Renal cortex interstitium (tissue), 15 donors: ENCODE data around the gene PKIB. TPM values are rescaled to one million over a fixed set of nuclear protein-coding genes. Genes with fewer than 3 reads are reported as not detected.
"Not testable (repeated sequence)": the region's sequence is repeated elsewhere in the genome, so short reads cannot be mapped to it uniquely, and the experiment has no call there.

Experiments used
- DNase-seq, 11 donors: peaks; one replicate each; pipeline ENCODE4 v3.0.0-alpha.2; 2013; ENCODE audit warnings: low read depth in 9 of 11, low spot score in 4 of 11; ENCODE audit errors: extremely low read depth in 1 of 11
- long read RNA-seq, 16 experiments: transcript quantifications; one replicate each; lab custom pipeline, GENCODE V29; 2026
- polyA plus RNA-seq, 3 donors: library from polyadenylated mRNA; unstranded; fragments of 120-200 nt; gene quantifications; one replicate each; pipeline ENCODE4 v1.2.1, GENCODE V29; 2013; ENCODE audit not compliant: insufficient read length in 3 of 3

The PKIB gene, protein sequence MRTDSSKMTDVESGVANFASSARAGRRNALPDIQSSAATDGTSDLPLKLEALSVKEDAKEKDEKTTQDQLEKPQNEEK
- 1 to 10 TPM; 1.7 to 2.3 (median 2.3) TPM for polyA plus RNA-seq
- long read RNA-seq, donor 1 = 0 reads
- long read RNA-seq, donor 2 = 0 reads
- long read RNA-seq, donor 3, partial matches to known transcripts = 0 of 1 reads
- long read RNA-seq, donor 3, other reads (novel, unspliced or antisense) = 0 of 1 reads
- long read RNA-seq, donor 4 = 0 reads
- long read RNA-seq, donor 5 = 0 reads
- long read RNA-seq, donor 6 = 0 reads
- long read RNA-seq, donor 7, partial matches to known transcripts = 0 of 1 reads
- long read RNA-seq, donor 7, other reads (novel, unspliced or antisense) = 0 of 1 reads
- long read RNA-seq, donor 8 = 0 reads
- long read RNA-seq, donor 9 = 0 reads
- long read RNA-seq, donor 10 = 0 reads
- long read RNA-seq, donor 11 = 0 reads
- long read RNA-seq, donor 12 = 0 reads
- long read RNA-seq, donor 13 = 0 reads
- long read RNA-seq, donor 14, partial matches to known transcripts = 0 of 1 reads
- long read RNA-seq, donor 14, other reads (novel, unspliced or antisense) = 0 of 1 reads
- long read RNA-seq, donor 15 = 0 reads
- long read RNA-seq, donor 16, partial matches to known transcripts = 0 of 2 reads
- long read RNA-seq, donor 16, other reads (novel, unspliced or antisense) = 0 of 2 reads

- DNase-seq = peak in 10 of 11 donors; percentile 18 to 68 (median 65)
These were observed at the start of gene PKIB for GRCh38 chr6:122609881-122610689. TSS of gene PKIB (plus strand) at chr6:122610405. CDS start at chr6:122717795, 107,390 bp downstream.

DNA sequence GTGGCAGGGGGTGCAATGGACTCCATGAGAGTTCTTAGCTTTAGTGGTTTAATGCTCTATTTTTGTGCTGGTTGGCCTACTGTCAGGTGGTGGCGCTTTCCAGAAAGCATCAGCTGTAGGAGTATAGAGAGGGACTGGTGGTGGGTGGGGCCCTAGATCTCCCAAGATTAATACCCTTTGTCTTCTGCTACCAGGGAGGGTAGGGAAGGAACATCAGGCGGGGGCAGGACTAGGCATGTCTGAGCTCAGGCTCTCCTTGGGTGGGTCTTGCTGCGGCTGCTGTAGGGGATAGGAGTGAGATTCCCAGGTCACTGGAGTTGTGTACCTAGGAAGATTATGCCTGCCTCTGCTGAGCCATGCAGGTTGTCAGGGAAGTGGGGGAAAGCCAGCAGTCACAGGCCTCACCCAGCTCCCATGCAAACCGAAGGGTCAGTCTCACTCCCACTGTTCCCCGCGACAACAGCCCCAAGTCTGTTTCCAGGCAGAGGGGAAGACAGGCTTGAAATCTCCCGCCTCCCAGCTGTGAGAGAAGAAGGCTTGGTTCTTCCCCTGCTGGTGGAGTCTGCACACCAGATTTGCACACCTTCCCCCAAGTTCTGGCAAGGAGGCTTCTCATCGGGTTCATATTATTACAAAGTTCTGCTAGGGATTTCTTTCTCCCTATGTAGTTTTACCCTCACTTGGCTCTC is 46.7 kb upstream of the PKIB start:
- no peak for DNase-seq

GRCh38 chr6:122564230-122564629 is 46.0 kb upstream of the PKIB start:
- no peak for DNase-seq

GRCh38 chr6:122565708-122566107 is 44.5 kb upstream of the PKIB start:
- no peak for DNase-seq

- no peak for DNase-seq
These were observed 43.2 kb upstream of the PKIB start for GRCh38 chr6:122567034-122567433.

- no peak for DNase-seq
These were observed 41.9 kb upstream of the PKIB start for GRCh38 chr6:122568350-122568749.

- DNase-seq = no peak
These were observed 41.4 kb upstream of the PKIB start for GRCh38 chr6:122568797-122569221.

DNA sequence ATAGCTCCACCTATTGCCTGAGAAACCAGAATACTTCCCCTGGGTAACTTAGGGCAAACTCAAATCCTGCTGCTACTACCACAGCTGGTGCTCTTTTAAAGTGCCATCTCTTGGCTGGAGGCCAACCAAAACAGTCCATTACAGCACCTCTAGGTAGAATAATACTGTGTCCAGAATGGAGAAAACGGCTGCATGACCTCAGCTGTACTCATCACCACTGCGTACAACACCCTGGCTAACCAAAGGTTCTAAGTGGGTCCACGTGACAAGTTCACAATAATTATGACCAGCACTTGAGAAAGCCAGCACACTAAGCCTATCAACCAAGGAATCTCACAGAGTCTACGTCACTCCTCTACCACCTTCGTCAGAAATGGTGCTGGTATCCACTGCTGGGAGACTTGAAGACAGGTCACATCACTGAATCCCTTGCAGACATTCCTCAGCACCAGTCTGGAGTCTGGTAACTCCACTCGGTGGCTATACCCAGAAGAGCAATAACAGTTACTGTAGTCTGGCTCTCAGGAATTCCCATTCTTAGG is 40.9 kb upstream of the PKIB start:
- no peak for DNase-seq

DNA sequence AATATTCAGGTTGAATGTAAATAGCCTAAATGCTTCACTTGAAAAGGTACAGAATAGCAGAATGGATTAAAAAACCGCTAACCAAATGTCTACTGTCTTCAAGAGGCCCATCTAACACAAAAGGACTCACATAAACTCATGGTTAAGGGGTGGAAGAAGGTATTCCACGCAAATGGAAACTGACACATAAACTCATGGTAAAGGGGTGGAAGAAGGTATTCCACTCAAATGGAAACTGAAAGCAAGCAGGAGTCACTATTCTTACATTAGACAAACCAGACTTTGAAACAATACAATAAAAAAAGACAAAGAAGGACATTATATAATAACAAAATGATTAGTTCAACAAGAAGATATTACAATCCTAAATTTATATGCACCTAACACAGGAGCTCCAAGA is 38.3 kb upstream of the PKIB start:
- DNase-seq = no peak

DNA sequence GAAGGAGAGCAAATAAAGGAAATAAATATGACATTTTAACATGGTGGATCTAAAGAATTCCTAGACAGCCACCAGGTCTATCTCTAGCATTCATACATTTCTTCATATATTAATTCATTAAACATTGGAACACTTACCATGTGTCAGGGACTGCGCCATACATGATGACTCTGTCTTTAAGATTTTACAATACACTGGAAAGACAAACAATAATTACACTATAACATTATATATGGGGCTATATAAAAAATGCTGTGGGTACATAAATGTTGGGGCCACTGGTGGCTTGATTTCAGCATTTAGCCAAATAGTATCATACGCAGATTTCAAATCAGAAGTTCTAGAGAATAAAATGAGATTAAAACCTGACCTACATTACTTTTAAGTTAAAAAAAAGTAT is 33.3 kb upstream of the PKIB start:
- no peak for DNase-seq

GRCh38 chr6:122578961-122579360 is 31.2 kb upstream of the PKIB start:
- no peak for DNase-seq

DNA sequence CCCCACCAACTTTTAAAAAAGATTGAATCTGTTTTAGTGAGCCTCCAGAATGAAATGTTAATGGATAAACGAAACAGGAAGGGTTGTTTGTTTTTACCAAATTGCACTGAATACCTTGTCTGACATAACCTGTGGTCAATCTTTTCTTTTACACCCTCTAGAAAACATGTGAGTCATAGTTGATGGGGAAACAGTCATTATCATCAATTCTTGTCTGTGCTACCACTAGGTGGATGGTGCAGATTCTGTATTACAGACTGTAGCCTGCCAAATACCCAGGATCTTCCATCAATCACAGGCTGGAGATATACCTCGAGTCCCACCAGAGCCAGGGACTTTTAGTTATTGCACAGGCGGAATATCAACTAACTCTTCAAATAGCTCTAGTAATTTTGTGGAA is 29.5 kb upstream of the PKIB start:
- no peak for DNase-seq

- DNase-seq = no peak
These were observed 21.1 kb upstream of the PKIB start for GRCh38 chr6:122589115-122589514.

DNA sequence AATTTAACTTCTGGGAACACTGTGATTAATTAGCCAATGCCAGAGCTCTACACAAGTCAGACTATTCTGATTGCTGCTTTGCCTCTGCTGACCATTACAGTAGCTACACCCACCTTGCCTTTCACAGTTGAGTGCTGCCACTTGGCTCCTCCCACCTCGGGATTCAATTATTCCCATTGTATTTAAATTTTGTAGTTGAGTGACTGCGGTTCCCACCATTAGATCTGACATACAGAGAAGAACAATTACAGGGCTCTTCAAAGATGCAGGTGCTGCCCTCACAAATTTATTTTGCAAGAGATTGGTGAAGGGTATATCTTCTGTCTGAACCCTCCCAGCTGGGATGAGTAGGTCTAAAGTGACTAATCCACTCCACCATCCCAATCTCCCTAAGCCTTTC is 11.9 kb upstream of the PKIB start:
- not testable (repeated sequence) for DNase-seq

DNA sequence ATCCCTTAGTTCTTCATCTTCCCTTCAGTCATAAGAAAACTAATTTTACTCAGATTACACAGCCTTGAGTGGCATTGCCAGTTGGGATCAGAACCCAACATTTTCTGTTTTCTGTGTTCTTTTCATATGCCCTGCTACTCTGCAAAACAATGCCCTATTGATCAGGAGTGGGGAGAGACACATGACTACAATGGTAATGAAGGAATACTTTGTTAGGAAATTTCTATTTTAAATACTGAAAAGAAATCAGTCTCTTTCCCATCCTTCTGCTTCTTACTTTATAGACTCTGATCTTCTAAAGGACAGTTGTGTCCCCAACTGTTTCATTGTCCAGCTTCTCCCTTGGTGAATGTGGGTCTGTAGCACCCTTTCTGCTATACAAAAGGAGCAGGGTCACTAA is 5.5 kb upstream of the PKIB start:
- DNase-seq = no peak

DNA sequence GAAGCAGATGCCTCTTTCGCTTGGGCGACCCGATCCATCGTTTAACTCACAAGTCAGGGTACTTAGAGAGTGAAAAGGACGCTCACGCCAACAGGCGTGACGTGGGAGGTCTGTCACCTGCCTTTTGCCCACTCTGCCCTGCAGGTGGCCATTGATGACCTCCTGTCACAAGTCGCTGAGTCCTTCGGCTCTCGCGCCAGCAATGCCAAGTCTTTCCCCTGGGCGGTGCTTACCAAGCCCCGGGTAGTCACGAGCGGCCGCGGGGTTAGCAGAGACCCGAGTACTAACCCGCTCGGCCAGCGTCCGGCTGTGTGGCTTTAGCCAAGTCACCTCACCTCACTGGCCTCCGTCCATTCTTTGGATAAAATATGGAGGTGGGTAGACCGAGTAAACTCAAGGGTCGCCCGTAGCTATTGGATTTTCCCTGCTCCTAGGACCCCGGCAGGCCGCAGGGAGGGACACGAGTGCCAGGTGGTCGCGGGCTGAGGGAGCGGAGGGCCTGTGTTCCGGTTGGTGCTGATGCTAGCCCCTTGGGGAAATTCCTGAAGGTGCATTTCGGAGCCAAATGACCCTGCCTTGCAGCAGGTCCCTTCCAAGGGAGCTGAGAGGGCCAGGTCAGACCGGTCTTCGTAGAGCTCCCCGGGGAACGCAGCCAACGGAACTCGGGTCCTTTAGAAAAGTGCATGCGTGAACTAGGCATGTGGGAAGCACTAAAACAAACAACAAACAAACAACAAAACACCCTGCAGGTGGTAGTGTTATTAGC is 668 bp downstream of the PKIB start:
- DNase-seq = peak in 7 of 11 donors; percentile 16 to 41 (median 22)

DNA sequence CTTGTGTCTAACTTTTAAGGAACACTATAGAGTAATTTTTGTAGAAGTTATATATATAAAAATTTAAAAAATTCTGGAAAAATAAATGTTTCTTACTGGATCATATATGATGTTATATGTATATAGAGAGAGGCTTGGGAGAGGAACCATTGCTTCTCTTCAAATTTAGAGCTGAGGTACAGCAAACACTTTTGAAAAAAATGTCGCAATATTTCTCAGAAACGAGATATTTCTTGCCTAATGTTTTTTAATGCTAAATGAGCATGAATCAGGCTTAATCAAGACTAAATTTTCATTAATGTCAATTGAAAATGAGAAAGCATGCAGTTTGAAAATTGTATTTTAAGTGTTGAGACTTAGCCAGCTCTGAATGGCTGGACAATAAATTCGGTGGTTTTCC is 2.6 kb downstream of the PKIB start:
- DNase-seq = no peak

GRCh38 chr6:122614303-122614702 is 4.1 kb downstream of the PKIB start:
- DNase-seq = no peak
